HG03045 (cell line): ENCODE measurements around the gene CD46.

Source experiments
- ATAC-seq: cut with Tn5 transposase; IDR thresholded peaks from one replicate; pipeline ENCODE4 v1.9.1; 2021; ENCODE audit warnings: mild to moderate bottlenecking, moderate library complexity; ENCODE audit not compliant: unreplicated experiment

CD46 gene

GRCh38 chr1:207844371-207844770 is 92.5 kb downstream of the CD46 start:
- ATAC-seq = no peak
